Stimulated activated CD8-positive, alpha-beta memory T cell treated with anti-CD3 and anti-CD28 coated beads, Interleukin-4, amount 100 ng/mL, for 1 hour (primary cell): ENCODE data around the gene KRTAP2-3.
"Not testable (repeated sequence)": the region's sequence is repeated elsewhere in the genome, so short reads cannot be mapped to it uniquely, and the experiment has no call there.

Experiments used
- DNase-seq, 2 donors: peaks; one replicate each; pipeline ENCODE4 v3.0.0-alpha.2; 2020; ENCODE audit warnings: low read depth in 2 of 2, low spot score in 1 of 2

Gene KRTAP2-3

GRCh38 chr17:41034346-41034935 is 25.5 kb downstream of the KRTAP2-3 start, which contains the start of gene KRTAP1-3:
Gene KRTAP1-3, minus strand, starts transcription at chr17:41034874. Its CDS starts 53 bp downstream, at chr17:41034821.
- DNase-seq, result not testable (repeated sequence)

- no peak for DNase-seq
Observed at GRCh38 chr17:41029633-41030245, 30.2 kb downstream of the KRTAP2-3 start, which contains the start of gene KRTAP1-4. Gene KRTAP1-4, minus strand, starts transcription at chr17:41030195. Its CDS starts 117 bp downstream, at chr17:41030078.

GRCh38 chr17:41026715-41027471 is 33.0 kb downstream of the KRTAP2-3 start, which contains the start of gene KRTAP1-5:
Gene KRTAP1-5, minus strand, starts transcription at chr17:41027208. Its CDS starts 53 bp downstream, at chr17:41027155.
- DNase-seq, result no peak

- DNase-seq, result no peak
Observed at GRCh38 chr17:41024697-41025096, 35.2 kb downstream of the KRTAP2-3 start.

GRCh38 chr17:41020336-41020735 is 39.6 kb downstream of the KRTAP2-3 start:
- no peak for DNase-seq

GRCh38 chr17:41019415-41019814 is 40.5 kb downstream of the KRTAP2-3 start:
- DNase-seq, result no peak

- no peak for DNase-seq
Observed at GRCh38 chr17:41018541-41018940, 41.4 kb downstream of the KRTAP2-3 start.

GRCh38 chr17:41016578-41017215 is 43.2 kb downstream of the KRTAP2-3 start:
- no peak for DNase-seq

GRCh38 chr17:41015454-41015853 is 44.5 kb downstream of the KRTAP2-3 start:
- no peak for DNase-seq

- DNase-seq, result no peak
Observed at GRCh38 chr17:41013606-41014005, 46.3 kb downstream of the KRTAP2-3 start.

- no peak for DNase-seq
Observed at GRCh38 chr17:41013181-41013580, 46.7 kb downstream of the KRTAP2-3 start.

- DNase-seq, result no peak
Observed at GRCh38 chr17:41012326-41013120, 47.4 kb downstream of the KRTAP2-3 start.

- no peak for DNase-seq
Observed at GRCh38 chr17:41010441-41010840, 49.5 kb downstream of the KRTAP2-3 start.

- no peak for DNase-seq
Observed at GRCh38 chr17:41009936-41010335, 50.0 kb downstream of the KRTAP2-3 start.

- DNase-seq, result no peak
Observed at GRCh38 chr17:41009301-41009760, 50.6 kb downstream of the KRTAP2-3 start.
